ENCODE data around the gene KDM4C. TPM values are rescaled to one million over a fixed set of nuclear protein-coding genes. Genes with fewer than 3 reads are reported as not detected.

The KDM4C gene
- total RNA-seq, 2 experiments from 2014 or later = 60.1 to 61.3 TPM

DNA sequence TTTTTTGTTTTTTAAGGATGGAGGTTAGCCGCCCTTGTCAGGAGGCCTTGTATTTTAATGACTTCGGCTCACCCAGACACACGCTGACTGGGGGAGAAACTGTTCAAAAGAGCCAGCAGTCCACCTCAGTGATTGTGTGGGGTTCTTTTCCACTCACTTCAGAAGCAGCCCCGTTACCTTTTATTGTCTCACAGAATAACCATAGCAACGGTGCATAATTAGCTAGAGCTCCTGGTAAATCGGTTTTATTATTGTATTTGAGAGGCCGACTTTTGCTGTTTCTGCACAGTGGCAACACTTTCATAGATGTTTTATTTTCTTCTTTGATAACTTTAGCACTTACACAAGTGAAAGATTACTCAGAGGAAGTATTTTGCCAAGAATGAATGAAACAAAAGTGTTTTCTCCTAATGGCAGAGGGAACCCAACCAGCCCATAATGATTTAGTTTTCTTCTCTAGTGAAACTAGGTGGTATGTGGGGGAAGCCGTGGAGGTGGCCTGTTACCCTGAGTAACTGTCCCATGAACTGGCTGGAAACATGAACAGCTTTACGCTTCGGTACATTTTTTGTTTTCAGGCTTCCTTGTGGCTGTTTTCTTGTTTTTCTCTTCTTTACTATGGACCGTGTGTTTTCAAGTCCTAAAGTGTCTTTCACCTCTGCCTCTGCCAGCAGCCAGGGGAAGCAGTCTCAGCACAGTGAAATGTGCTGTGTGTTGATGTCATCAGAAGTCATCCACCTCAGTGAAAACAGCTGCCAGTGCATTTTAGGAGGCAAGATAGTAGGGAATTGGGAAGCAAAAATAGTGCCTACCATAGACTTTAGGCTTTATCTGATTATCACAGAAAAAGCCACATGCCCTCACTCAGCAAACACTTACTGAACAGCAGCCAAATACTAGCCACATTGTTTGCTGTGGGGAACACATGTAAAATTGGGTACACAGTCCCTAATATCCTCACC lies 414.7 kb downstream of the KDM4C start:
- no peak for ATAC-seq (ENCODE audit: poor library complexity)
- H3K36me3 Mint-ChIP-seq (ENCODE audit: low read depth) = peaks cover 99% of the 10 kb centered on the region
- no peaks in the 10 kb centered on the region for H3K9me3 ChIP-seq (ENCODE audit: control insufficient read depth in 1 of 2, insufficient read depth in 1 of 2, low read length in 2 of 2)

DNA sequence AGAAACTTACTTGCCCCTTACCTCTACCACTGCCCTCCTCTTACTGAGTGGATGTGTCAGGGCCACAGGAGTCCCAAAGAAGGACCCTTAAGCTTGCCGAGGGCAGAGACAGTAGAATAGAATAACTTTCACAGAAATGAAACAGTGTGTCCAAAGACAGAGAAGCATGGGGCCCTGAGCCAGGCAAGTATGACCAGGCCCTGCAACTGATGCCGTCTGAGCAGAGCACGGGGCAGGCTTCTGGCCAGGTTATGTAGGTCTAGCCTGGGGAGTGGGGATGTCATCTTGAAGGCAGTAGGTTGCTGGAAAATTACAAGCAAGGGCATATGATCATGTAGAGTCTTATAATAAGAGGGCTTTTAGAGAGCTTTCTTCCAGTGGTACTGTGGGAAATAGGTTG lies 415.4 kb downstream of the KDM4C start:
- Mint-ChIP-seq H3K4me1 (ENCODE audit: low read depth) (no peaks in the 10 kb centered on the region), H3K27me3 (no peaks in the 10 kb centered on the region), H3K9me3 (no peaks in the 10 kb centered on the region), H3K4me3 (no peak overlapping the region), H3K36me3 (ENCODE audit: low read depth) (peaks cover 99% of the 10 kb centered on the region), H3K27ac (peak overlapping the region; percentile 8)
- DNase-seq (no peak), ATAC-seq (ENCODE audit: poor library complexity) (no peak)
- TF ChIP-seq, protein P1, sequence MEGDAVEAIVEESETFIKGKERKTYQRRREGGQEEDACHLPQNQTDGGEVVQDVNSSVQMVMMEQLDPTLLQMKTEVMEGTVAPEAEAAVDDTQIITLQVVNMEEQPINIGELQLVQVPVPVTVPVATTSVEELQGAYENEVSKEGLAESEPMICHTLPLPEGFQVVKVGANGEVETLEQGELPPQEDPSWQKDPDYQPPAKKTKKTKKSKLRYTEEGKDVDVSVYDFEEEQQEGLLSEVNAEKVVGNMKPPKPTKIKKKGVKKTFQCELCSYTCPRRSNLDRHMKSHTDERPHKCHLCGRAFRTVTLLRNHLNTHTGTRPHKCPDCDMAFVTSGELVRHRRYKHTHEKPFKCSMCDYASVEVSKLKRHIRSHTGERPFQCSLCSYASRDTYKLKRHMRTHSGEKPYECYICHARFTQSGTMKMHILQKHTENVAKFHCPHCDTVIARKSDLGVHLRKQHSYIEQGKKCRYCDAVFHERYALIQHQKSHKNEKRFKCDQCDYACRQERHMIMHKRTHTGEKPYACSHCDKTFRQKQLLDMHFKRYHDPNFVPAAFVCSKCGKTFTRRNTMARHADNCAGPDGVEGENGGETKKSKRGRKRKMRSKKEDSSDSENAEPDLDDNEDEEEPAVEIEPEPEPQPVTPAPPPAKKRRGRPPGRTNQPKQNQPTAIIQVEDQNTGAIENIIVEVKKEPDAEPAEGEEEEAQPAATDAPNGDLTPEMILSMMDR (IDR thresholded peaks at IDR 0.05) = no peak
- intact Hi-C loops (cut with DNase I, micrococcal nuclease) = no loop called here
- Histone ChIP-seq H3K4me1 (ENCODE audit: insufficient read depth, low read length) (no peaks in the 10 kb centered on the region), H3K27me3 (ENCODE audit: control insufficient read depth in 1 of 2, insufficient read depth in 2 of 2, low read length in 2 of 2) (no peaks in the 10 kb centered on the region), H3K27ac (ENCODE audit: low read depth in 1 of 2, low read length in 2 of 2) (no peak overlapping the region), H3K4me3 (ENCODE audit: low read length) (no peak overlapping the region), H3K36me3 (ENCODE audit: insufficient read depth, low read length) (peaks cover 66% of the 10 kb centered on the region), H3K9me3 (ENCODE audit: control insufficient read depth in 1 of 2, insufficient read depth in 1 of 2, low read length in 2 of 2) (no peaks in the 10 kb centered on the region)
- POLR2A ChIA-PET = no interaction called here
- CTCF ChIA-PET = no interaction called here

More for the DNA sequence above, 414.7 kb downstream of the KDM4C start:
- POLR2A ChIA-PET = no interaction called here
- Mint-ChIP-seq H3K9me3 (no peaks in the 10 kb centered on the region), H3K4me3 (no peak overlapping the region), H3K27me3 (no peaks in the 10 kb centered on the region), H3K27ac (no peak overlapping the region), H3K4me1 (ENCODE audit: low read depth) (no peaks in the 10 kb centered on the region)
- H3K27ac ChIP-seq (ENCODE audit: low read depth in 1 of 2, low read length in 2 of 2) = no peak overlapping the region
- peaks cover 65% of the 10 kb centered on the region for H3K36me3 ChIP-seq (ENCODE audit: insufficient read depth, low read length)
- TF ChIP-seq, protein P1 (IDR thresholded peaks at IDR 0.05) = no peak
- no peak for DNase-seq
- H3K27me3 ChIP-seq (ENCODE audit: control insufficient read depth in 1 of 2, insufficient read depth in 2 of 2, low read length in 2 of 2) = no peaks in the 10 kb centered on the region
- H3K4me1 ChIP-seq (ENCODE audit: insufficient read depth, low read length) = no peaks in the 10 kb centered on the region
- CTCF ChIA-PET = interaction anchor here (1.3 kb wide), 1 partner anchor 8 kb away, joined by 4 read pairs; no protein-coding TSS in a partner anchor
- no peak overlapping the region for H3K4me3 ChIP-seq (ENCODE audit: low read length)
- intact Hi-C loops (cut with DNase I, micrococcal nuclease) = no loop called here

DNA sequence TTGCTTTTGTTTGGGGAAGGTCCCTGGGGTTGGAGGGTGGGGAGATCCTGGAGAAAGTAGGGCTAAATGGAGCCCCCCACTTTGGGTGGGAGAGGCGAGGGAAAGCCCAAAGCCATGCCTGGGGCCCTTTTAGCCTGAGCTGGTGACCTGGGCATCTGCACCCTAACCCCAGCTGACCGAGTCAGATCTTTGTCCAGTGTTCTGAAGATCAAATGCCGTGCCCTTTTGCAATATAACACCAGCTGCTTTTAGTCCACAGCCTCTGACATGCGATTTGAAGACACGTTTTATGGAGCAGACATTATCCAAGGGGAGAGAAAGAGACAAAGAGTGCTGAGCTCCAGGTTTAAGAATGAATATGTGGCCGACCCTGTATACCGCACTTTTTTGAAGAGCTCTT lies 416.5 kb downstream of the KDM4C start:
- H3K4me3 Mint-ChIP-seq = no peak overlapping the region
- TF ChIP-seq, protein P1 (IDR thresholded peaks at IDR 0.05) = no peak
- H3K9me3 ChIP-seq (ENCODE audit: control insufficient read depth in 1 of 2, insufficient read depth in 1 of 2, low read length in 2 of 2) = no peaks in the 10 kb centered on the region
- no peak overlapping the region for H3K27ac ChIP-seq (ENCODE audit: low read depth in 1 of 2, low read length in 2 of 2)
- no peak overlapping the region for H3K4me3 ChIP-seq (ENCODE audit: low read length)
- ATAC-seq (ENCODE audit: poor library complexity) (no peak), DNase-seq (no peak)
- no peaks in the 10 kb centered on the region for H3K4me1 Mint-ChIP-seq (ENCODE audit: low read depth)
- H3K27me3 ChIP-seq (ENCODE audit: control insufficient read depth in 1 of 2, insufficient read depth in 2 of 2, low read length in 2 of 2) = no peaks in the 10 kb centered on the region
- ChIA-PET POLR2A (no interaction called here), CTCF (no interaction called here)
- intact Hi-C loops (cut with DNase I, micrococcal nuclease) = no loop called here
- H3K27ac Mint-ChIP-seq = no peak overlapping the region
- H3K4me1 ChIP-seq (ENCODE audit: insufficient read depth, low read length) = no peaks in the 10 kb centered on the region
- H3K36me3 ChIP-seq (ENCODE audit: insufficient read depth, low read length) = peaks cover 65% of the 10 kb centered on the region
- peaks cover 100% of the 10 kb centered on the region for H3K36me3 Mint-ChIP-seq (ENCODE audit: low read depth)
- no peaks in the 10 kb centered on the region for H3K27me3 Mint-ChIP-seq
- H3K9me3 Mint-ChIP-seq = no peaks in the 10 kb centered on the region
